ENCODE results near the gene FAR2. TPM values are rescaled to one million over a fixed set of nuclear protein-coding genes. Genes with fewer than 3 reads are reported as not detected.

The FAR2 gene
- total and polyA plus RNA-seq, 2 donors (not counting 3 experiments of a cell fraction or from before 2014, with no cell fraction given), result 32.3 to 61.7 TPM

GRCh38 chr12:29201746-29202145 is 52.7 kb downstream of the FAR2 start:
- H3K27ac ChIP-seq (ENCODE audit: insufficient read depth, low read depth, low read length), result no peak overlapping the region
- intact Hi-C loops (cut with micrococcal nuclease), result no loop called here
- no peaks in the 10 kb centered on the region for H3K36me3 ChIP-seq (ENCODE audit: control insufficient read depth in 2 of 2, extremely low read depth in 1 of 2, insufficient read depth in 2 of 2, low read length in 2 of 2)
- CTCF ChIA-PET, result no interaction called here
- H3K9me1 ChIP-seq (replicated peaks; ENCODE audit: control insufficient read depth, extremely low read depth, insufficient read depth, low read length), result no peaks in the 10 kb centered on the region
- DNase-seq (ENCODE audit: low read depth, low spot score), result no peak
- H3K9me3 ChIP-seq (replicated peaks; ENCODE audit: control insufficient read depth, insufficient read depth, low read length), result no peaks in the 10 kb centered on the region
- no peaks in the 10 kb centered on the region for H4K20me1 ChIP-seq (replicated peaks; ENCODE audit: control insufficient read depth, extremely low read depth, insufficient read depth, low read length)
- BruUV-seq (replicated peaks), result no TSS peak
- no peak for FAIRE-seq
- H3K79me2 ChIP-seq (ENCODE audit: control insufficient read depth, insufficient read depth, low read length), result no peaks in the 10 kb centered on the region
- POLR2A ChIA-PET, result no interaction called here
- H3K27me3 ChIP-seq (ENCODE audit: control insufficient read depth in 2 of 2, insufficient read depth in 2 of 2, low read length in 2 of 2), result no peaks in the 10 kb centered on the region
- dilution Hi-C loops (cut with MboI; ENCODE audit: extremely low pct_ligation_motif_present, low sequenced_read_pairs), result no loop called here
- no peaks in the 10 kb centered on the region for H3K4me1 ChIP-seq (ENCODE audit: control insufficient read depth, extremely low read depth, insufficient read depth, low read length)
- no peak overlapping the region for H2AFZ ChIP-seq (ENCODE audit: low read depth, low read length)
- TF ChIP-seq GATA2 (IDR thresholded peaks at IDR 0.05; ENCODE audit: insufficient read depth, insufficient read length, low read depth, low read length), result no peak
- no peak for TF ChIP-seq POLR2AphosphoS5 (IDR thresholded peaks at IDR 0.05; ENCODE audit: insufficient read depth, low read depth, low read length)
- TF ChIP-seq EZH2 (IDR thresholded peaks at IDR 0.05; ENCODE audit: borderline replicate concordance, low read depth, low read length, severe bottlenecking), result no peak
- no peak for TF ChIP-seq FOS (IDR thresholded peaks at IDR 0.05; ENCODE audit: borderline replicate concordance, insufficient read depth, low read length)
- TF ChIP-seq, protein P1, sequence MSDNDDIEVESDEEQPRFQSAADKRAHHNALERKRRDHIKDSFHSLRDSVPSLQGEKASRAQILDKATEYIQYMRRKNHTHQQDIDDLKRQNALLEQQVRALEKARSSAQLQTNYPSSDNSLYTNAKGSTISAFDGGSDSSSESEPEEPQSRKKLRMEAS (IDR thresholded peaks at IDR 0.05; ENCODE audit: insufficient read depth, insufficient read length), result no peak
- no peak for TF ChIP-seq MYC (IDR thresholded peaks at IDR 0.05; ENCODE audit: low read depth, low read length)
- TF ChIP-seq JUN (IDR thresholded peaks at IDR 0.05; ENCODE audit: borderline replicate concordance, insufficient read depth, insufficient read length, low read depth), result no peak
- H3K4me3 ChIP-seq (replicated peaks in 1 of 3; ENCODE audit: insufficient read depth in 1 of 3, low read depth in 1 of 3, low read length in 3 of 3), result no peak overlapping the region
- H3K4me2 ChIP-seq (ENCODE audit: insufficient read depth, low read length), result no peak overlapping the region
- no peak overlapping the region for H3K9ac ChIP-seq (replicated peaks; ENCODE audit: extremely low read depth, insufficient read depth, low read length)

GRCh38 chr12:29204521-29204920 is 55.4 kb downstream of the FAR2 start:
- BruUV-seq (replicated peaks), result no TSS peak
- Histone ChIP-seq H3K9ac (replicated peaks; ENCODE audit: extremely low read depth, insufficient read depth, low read length) (no peak overlapping the region), H4K20me1 (replicated peaks; ENCODE audit: control insufficient read depth, extremely low read depth, insufficient read depth, low read length) (no peaks in the 10 kb centered on the region), H3K4me2 (ENCODE audit: insufficient read depth, low read length) (no peak overlapping the region), H3K4me3 (replicated peaks in 1 of 3; ENCODE audit: insufficient read depth in 1 of 3, low read depth in 1 of 3, low read length in 3 of 3) (no peak overlapping the region), H3K4me1 (ENCODE audit: control insufficient read depth, extremely low read depth, insufficient read depth, low read length) (no peaks in the 10 kb centered on the region), H3K27ac (ENCODE audit: insufficient read depth, low read depth, low read length) (no peak overlapping the region), H3K9me1 (replicated peaks; ENCODE audit: control insufficient read depth, extremely low read depth, insufficient read depth, low read length) (no peaks in the 10 kb centered on the region), H2AFZ (ENCODE audit: low read depth, low read length) (no peak overlapping the region), H3K27me3 (ENCODE audit: control insufficient read depth in 2 of 2, insufficient read depth in 2 of 2, low read length in 2 of 2) (no peaks in the 10 kb centered on the region), H3K79me2 (ENCODE audit: control insufficient read depth, insufficient read depth, low read length) (no peaks in the 10 kb centered on the region), H3K36me3 (ENCODE audit: control insufficient read depth in 2 of 2, extremely low read depth in 1 of 2, insufficient read depth in 2 of 2, low read length in 2 of 2) (no peaks in the 10 kb centered on the region), H3K9me3 (replicated peaks; ENCODE audit: control insufficient read depth, insufficient read depth, low read length) (no peaks in the 10 kb centered on the region)
- TF ChIP-seq, protein P1 (IDR thresholded peaks at IDR 0.05; ENCODE audit: insufficient read depth, insufficient read length), result no peak
- TF ChIP-seq POLR2A (IDR thresholded peaks at IDR 0.05; ENCODE audit: low read depth, low read length) (no peak), GATA2 (IDR thresholded peaks at IDR 0.05; ENCODE audit: insufficient read depth, insufficient read length, low read depth, low read length) (no peak), EZH2 (IDR thresholded peaks at IDR 0.05; ENCODE audit: borderline replicate concordance, low read depth, low read length, severe bottlenecking) (no peak), MYC (IDR thresholded peaks at IDR 0.05; ENCODE audit: low read depth, low read length) (no peak), JUN (IDR thresholded peaks at IDR 0.05; ENCODE audit: borderline replicate concordance, insufficient read depth, insufficient read length, low read depth) (no peak), FOS (IDR thresholded peaks at IDR 0.05; ENCODE audit: borderline replicate concordance, insufficient read depth, low read length) (no peak), CTCF (IDR thresholded peaks at IDR 0.05; ENCODE audit: extremely low read depth in 1 of 2, insufficient read depth in 1 of 2, low read depth in 1 of 2, low read length in 2 of 2) (no peak), POLR2AphosphoS5 (IDR thresholded peaks at IDR 0.05; ENCODE audit: insufficient read depth, low read depth, low read length) (no peak)
- DNase-seq (ENCODE audit: low read depth, low spot score) (no peak), FAIRE-seq (no peak)
- dilution Hi-C loops (cut with MboI; ENCODE audit: extremely low pct_ligation_motif_present, low sequenced_read_pairs) (no loop called here), intact Hi-C loops (cut with micrococcal nuclease) (no loop called here)
- ChIA-PET CTCF (no interaction called here), POLR2A (no interaction called here)

Measured in endothelial cell of umbilical vein (primary cell).